Endometrial microvascular endothelial cells (primary cell): ENCODE measurements around the gene ASTN2. TPM values are rescaled to one million over a fixed set of nuclear protein-coding genes. Genes with fewer than 3 reads are reported as not detected.

Experiments
- in situ Hi-C: cut with HindIII; loops from 2 replicates; pipeline ENCODE4 v1.10.0; 2017; ENCODE audit warnings: low sequenced_read_pairs, low pct_unique_long_range_greater_than_20kb; ENCODE audit errors: inconsistent ontology term
- total RNA-seq: library from RNA; depleted of rRNA; stranded (reverse); fragments of >200 nt; gene quantifications from one replicate; pipeline ENCODE4 v1.2.3, GENCODE V29; 2015; ENCODE audit errors: inconsistent ontology term

ASTN2 gene
- total RNA-seq, 1 donor from 2014 or later = 2.1 TPM

DNA sequence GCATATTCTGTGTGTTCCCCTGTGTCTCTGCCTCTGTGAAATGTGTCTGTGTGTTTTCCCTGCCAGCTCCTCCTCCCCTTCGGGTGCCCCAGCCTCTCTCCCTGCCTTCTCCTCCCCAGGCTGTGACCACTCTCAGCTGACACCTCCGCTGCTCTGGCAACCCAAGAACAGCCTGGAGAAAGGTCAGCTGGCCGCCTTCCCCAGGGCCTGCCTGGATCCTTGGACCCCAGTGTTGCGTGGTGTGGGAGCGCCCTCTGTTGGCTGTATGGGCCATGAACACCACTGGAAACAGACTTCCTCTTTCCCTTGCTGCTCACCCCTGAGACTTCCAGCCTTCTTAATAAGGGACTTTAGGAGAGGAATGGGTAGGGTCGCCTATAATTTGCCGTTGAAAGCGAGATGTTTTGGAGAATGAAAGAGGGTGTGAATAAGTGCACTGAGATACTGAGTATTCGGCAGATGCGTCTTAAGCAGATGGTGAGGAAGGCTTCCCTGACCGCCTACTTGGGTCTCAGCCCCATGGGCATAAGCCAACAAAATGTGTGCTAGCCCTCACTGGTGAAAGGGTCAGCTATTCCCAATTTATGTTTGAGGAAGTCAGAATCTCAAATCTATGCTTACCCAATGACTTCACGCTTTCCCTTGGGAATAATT, 842.6 kb downstream of the ASTN2 start:
- in situ Hi-C loops = no loop called here

- in situ Hi-C loops = no loop called here
Measured at GRCh38 chr9:116569111-116569510, 845.7 kb downstream of the ASTN2 start.

DNA sequence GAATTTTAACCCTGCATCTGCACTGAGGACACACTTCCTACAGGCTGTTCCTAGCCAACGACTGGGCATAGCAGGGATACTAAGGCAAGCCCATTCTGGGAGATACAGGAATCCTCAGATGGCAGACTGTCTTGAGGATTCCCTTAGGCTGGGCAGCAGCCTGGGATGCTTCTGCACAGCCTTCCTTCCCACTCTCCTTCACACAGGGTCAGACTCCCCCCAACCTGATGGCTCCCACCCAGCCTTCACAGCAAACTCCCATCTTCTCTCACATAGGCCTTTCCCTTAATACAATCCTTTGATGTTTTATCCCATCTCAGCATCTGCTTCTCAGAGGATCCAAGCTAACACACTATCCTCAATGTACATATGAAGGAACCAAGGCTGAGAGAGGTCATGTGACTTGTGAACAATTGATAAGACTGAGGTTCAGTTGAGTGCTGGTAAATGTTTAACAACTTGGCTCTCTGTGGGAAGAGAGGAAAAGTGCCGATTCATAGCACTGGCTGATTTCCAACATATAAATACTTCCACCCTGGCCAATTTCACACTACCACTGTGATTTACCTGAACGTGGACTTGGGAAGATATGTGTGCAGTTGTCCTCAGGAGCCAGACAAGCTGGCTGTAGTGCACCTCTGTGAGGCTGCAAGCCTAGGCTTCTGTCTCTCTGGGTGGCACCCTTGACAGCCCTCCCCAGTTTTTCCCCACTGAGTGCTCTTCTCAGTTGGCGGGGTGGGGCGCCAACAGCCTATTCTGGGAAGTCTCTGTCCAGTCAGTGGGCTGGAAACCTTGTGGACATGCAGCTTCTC, 848.0 kb downstream of the ASTN2 start:
- in situ Hi-C loops = no loop called here

- in situ Hi-C loops = no loop called here
Measured at GRCh38 chr9:116565986-116566385, 848.9 kb downstream of the ASTN2 start.

DNA sequence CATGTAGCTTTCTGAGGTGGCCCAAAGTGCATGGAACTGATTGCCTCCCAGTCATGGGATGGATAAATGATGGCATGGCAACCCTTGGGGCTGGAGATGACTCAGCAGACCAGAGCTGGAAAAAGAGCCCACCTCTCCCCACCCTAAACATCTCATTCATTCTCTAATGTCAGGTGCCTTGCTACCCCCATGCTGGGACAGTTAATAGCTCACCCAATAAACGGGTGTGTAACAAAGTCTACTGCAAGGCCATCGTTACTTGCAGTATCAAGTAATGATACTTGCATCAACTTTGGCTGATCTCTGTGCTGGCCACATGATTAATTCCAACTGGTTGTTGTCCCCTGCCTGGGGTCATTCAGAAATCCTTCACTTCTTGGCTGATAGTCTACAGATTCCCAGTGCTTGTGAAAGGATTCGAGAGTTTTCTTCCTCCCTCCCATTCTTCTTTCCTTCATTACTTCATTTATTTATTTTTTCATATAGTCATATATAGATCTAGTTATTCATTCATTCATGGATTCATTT, 850.5 kb downstream of the ASTN2 start:
- in situ Hi-C loops = no loop called here

GRCh38 chr9:116558818-116559540, 855.9 kb downstream of the ASTN2 start:
- in situ Hi-C loops = no loop called here

GRCh38 chr9:116558035-116558434, 856.8 kb downstream of the ASTN2 start:
- in situ Hi-C loops = no loop called here

- in situ Hi-C loops = no loop called here
Measured at GRCh38 chr9:116555556-116556155, 859.2 kb downstream of the ASTN2 start.

DNA sequence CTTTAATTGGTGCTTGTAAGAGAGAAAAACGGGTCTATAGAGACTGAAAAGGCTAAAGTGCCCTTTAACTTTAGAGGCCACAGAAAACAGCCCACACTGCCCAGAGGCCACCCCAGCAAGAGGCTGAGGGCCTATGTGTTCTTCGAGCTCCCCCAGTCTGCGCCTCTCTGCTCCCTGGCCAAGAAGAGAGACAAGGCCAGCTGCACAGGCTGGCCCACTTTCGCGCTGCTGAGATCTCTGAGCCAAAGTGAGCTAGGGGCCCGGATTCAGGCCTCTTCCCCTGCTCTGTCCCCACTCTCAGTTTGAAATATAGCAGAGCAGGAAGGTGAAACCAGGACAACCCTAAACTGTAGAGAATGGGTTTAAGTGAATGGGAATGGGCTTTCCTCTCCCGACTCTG, 859.7 kb downstream of the ASTN2 start:
- in situ Hi-C loops = no loop called here

- in situ Hi-C loops = no loop called here
Measured at GRCh38 chr9:116550696-116551436, 864.0 kb downstream of the ASTN2 start.

- in situ Hi-C loops = no loop called here
Measured at GRCh38 chr9:116549786-116550660, 864.8 kb downstream of the ASTN2 start.

DNA sequence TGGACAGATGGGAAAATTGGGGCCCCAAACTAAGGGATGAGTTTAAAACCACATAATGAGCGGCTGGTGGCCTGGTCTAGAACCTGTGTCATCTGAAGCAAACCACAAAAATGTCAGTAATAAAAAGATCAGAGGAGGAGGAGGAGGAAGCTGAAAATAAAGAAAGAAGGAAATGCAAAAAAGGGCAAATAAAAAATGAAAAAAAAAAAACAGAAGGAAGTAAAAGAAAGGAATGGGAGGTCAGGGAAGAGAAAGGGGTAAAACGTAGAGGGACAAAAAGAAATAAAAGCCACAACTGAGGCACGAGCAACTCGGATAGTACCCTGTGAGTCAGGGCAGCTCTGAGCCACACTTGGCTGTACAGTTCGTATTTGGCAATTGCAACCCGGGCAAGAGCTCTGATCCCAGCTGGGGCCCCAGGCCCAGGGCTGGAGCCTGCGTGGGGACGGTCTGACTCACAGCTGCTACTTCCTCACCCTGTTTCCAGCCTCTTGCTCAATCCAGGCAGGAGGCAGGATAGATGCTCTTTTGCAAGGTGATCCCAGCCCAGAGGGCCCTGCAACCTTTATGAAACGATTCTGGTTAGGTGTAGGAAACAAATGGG, 865.7 kb downstream of the ASTN2 start:
- in situ Hi-C loops = no loop called here

- in situ Hi-C loops = no loop called here
Measured at GRCh38 chr9:116547729-116548426, 867.0 kb downstream of the ASTN2 start.

DNA sequence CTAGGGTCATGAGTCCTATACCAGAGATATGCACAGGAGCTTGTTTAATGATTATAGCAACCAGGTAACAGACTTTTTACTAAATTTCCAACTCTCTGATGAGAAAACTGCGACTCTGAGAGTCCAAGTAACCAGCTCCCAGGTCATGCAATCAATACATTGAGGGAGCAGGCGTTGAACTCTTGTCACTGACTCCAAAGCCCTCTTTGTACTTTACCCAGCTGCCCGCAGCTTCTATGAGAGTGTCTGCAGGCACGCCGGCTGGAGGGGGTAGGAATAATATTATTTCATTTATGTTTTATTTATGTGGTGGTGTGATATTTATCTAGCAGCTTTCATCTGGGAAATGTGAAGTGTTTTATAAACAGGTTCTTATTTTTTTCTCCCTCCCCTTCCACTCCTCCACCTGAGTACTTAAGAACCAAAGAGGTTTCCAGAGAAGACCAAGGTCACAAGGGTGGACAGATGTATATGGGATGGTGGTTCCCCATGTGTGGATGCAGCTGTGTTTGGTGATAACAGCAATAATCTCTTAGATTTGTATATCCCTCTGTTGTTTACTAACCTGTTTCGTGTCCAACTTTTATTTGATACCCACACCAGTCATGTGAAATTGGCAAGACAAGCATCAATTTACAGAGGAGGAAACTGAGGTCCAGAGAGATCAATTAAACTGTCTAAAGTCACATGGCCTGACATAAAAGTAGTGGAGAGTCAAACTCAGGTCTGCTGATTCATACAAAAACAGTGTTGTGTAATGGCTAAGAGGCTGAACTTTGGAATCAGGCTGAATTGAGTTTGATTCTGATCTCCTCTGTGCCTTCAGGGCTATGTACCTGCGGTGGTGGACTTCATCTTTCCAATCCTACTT, 867.9 kb downstream of the ASTN2 start:
- in situ Hi-C loops = no loop called here

GRCh38 chr9:116544896-116545295, 870.0 kb downstream of the ASTN2 start:
- in situ Hi-C loops = no loop called here
